ENCODE data around the gene NEK1.
"Not testable (repeated sequence)": the region's sequence is repeated elsewhere in the genome, so short reads cannot be mapped to it uniquely, and the experiment has no call there.

GRCh38 chr4:169569188-169569587 lies 43.2 kb downstream of the NEK1 start:
- not testable (repeated sequence) for TF ChIP-seq POLR2A, CTCF (IDR thresholded peaks at IDR 0.05)
